GM23338 (cell line): ENCODE data around the gene FAAP100. TPM values are rescaled to one million over a fixed set of nuclear protein-coding genes. Genes with fewer than 3 reads are reported as not detected.

ENCODE experiments used
- ATAC-seq: fragments of 200-7000 bp; cut with Tn5 transposase; 3 replicates; pipeline ENCODE4 v1.9.1; 2020
- DNase-seq: peaks from one replicate; pipeline ENCODE4 v3.0.0-alpha.2; 2015; ENCODE audit warnings: low spot score
- H2AFZ ChIP-seq: fragments of 200-600 bp; sonication (generic); 2 replicates; pipeline ENCODE4 v1.8.0; 2016; ENCODE audit warnings: antibody characterized with exemption, mild to moderate bottlenecking, moderate library complexity
- H3F3A ChIP-seq: fragments of 200-600 bp; sonication (generic); replicated peaks from 2 replicates; pipeline ENCODE4 v1.8.0; 2017; ENCODE audit warnings: antibody characterized with exemption, mixed run types, low read depth
- H3K27ac ChIP-seq: fragments of 200-600 bp; sonication (generic); 2 replicates; pipeline ENCODE4 v1.6.1; 2016; ENCODE audit warnings: low read depth
- H3K27me3 ChIP-seq: fragments of 200-600 bp; sonication (generic); 2 replicates; pipeline ENCODE4 v1.8.0; 2016; ENCODE audit warnings: mild to moderate bottlenecking, mixed run types, moderate library complexity; ENCODE audit not compliant: insufficient read depth
- H3K36me3 ChIP-seq: fragments of 200-600 bp; sonication (generic); 2 replicates; pipeline ENCODE4 v1.8.0; 2016; ENCODE audit warnings: mild to moderate bottlenecking; ENCODE audit not compliant: insufficient read depth
- H3K4me1 ChIP-seq: fragments of 200-600 bp; sonication (generic); 2 replicates; pipeline ENCODE4 v1.8.0; 2016; ENCODE audit warnings: mild to moderate bottlenecking, moderate library complexity; ENCODE audit not compliant: insufficient read depth
- H3K4me2 ChIP-seq: fragments of 200-600 bp; sonication (generic); 2 replicates; pipeline ENCODE4 v1.7.1; 2017; ENCODE audit warnings: mixed run types
- H3K4me3 ChIP-seq: fragments of 200-600 bp; sonication (generic); 2 replicates; pipeline ENCODE4 v1.6.1; 2016; ENCODE audit warnings: mixed run types
- H3K79me2 ChIP-seq: fragments of 200-600 bp; sonication (generic); replicated peaks from 2 replicates; pipeline ENCODE4 v1.8.0; 2017; ENCODE audit warnings: mild to moderate bottlenecking; ENCODE audit not compliant: insufficient read depth
- H3K9me2 ChIP-seq: fragments of 200-600 bp; sonication (generic); 2 replicates; pipeline ENCODE4 v1.8.0; 2017; ENCODE audit not compliant: insufficient read depth
- H4K20me1 ChIP-seq: fragments of 200-600 bp; sonication (generic); replicated peaks from 2 replicates; pipeline ENCODE4 v1.8.0; 2017; ENCODE audit warnings: mild to moderate bottlenecking; ENCODE audit not compliant: insufficient read depth
- H3K27ac Mint-ChIP-seq: 2 replicates; pipeline ENCODE4 v1.8.0; 2020; ENCODE audit warnings: inconsistent platforms, mild to moderate bottlenecking, moderate library complexity, mixed read lengths
- H3K27me3 Mint-ChIP-seq: 3 replicates; pipeline ENCODE4 v1.8.0; 2022; ENCODE audit warnings: low read depth, mild to moderate bottlenecking, moderate library complexity, mixed read lengths, inconsistent platforms; ENCODE audit not compliant: insufficient read depth, poor library complexity
- H3K36me3 Mint-ChIP-seq: 3 replicates; pipeline ENCODE4 v1.8.0; 2021; ENCODE audit warnings: low read depth, mild to moderate bottlenecking, inconsistent platforms, moderate library complexity, mixed read lengths
- H3K4me1 Mint-ChIP-seq: 3 replicates; pipeline ENCODE4 v1.8.0; 2020; ENCODE audit warnings: mild to moderate bottlenecking, inconsistent platforms, mixed read lengths
- H3K4me3 Mint-ChIP-seq: 3 replicates; pipeline ENCODE4 v1.8.0; 2021; ENCODE audit warnings: moderate library complexity, mild to moderate bottlenecking, inconsistent platforms, mixed read lengths
- H3K9me3 Mint-ChIP-seq: 3 replicates; pipeline ENCODE4 v1.8.0; 2020; ENCODE audit warnings: moderate library complexity, mild to moderate bottlenecking, inconsistent platforms, mixed read lengths
- CREB1 ChIP-seq: fragments of 250-450 bp; sonication (Bioruptor Pico); IDR thresholded peaks from 2 replicates; pipeline ENCODE4 v1.5.0; 2020; ENCODE audit warnings: low read depth, mild to moderate bottlenecking, moderate library complexity
- EZH2 ChIP-seq: fragments of 200-600 bp; sonication (generic); IDR thresholded peaks from one replicate; pipeline ENCODE4 v1.8.0; 2017; ENCODE audit warnings: antibody characterized with exemption, mild to moderate bottlenecking, low read depth; ENCODE audit not compliant: unreplicated experiment
- JUNB ChIP-seq: IDR thresholded peaks from one replicate; pipeline ENCODE4 v1.6.1; 2016; ENCODE audit warnings: antibody characterized with exemption; ENCODE audit not compliant: unreplicated experiment
- NANOG ChIP-seq: IDR thresholded peaks from 2 replicates; pipeline ENCODE4 v1.6.1; 2016; ENCODE audit warnings: antibody characterized with exemption, borderline replicate concordance
- STAT1 ChIP-seq: IDR thresholded peaks from one replicate; pipeline ENCODE4 v1.6.1; 2016; ENCODE audit warnings: antibody characterized with exemption; ENCODE audit not compliant: unreplicated experiment
- polyA plus RNA-seq: library from polyadenylated mRNA; unstranded; fragments of >200 nt; fragmentation: Nextera tagmentation; extraction: Ambion mirVana; gene quantifications from 2 replicates; pipeline ENCODE4 v1.2.1, GENCODE V29; 2016
- total RNA-seq: library from RNA; depleted of rRNA; stranded (reverse); fragments of >200 nt; shearing (Covaris generic); gene quantifications from 2 replicates; pipeline ENCODE4 v1.2.3, GENCODE V29; 2014
- TF ChIP-seq, protein P1 (sequence below): fragments of 250-450 bp; sonication (Bioruptor Pico); IDR thresholded peaks from 2 replicates; pipeline ENCODE4 v1.5.0; 2020; ENCODE audit warnings: mild to moderate bottlenecking, moderate library complexity

FAAP100 gene
- total and polyA plus RNA-seq, 2 experiments from 2014 or later, result 16.0 to 50.5 TPM

DNA sequence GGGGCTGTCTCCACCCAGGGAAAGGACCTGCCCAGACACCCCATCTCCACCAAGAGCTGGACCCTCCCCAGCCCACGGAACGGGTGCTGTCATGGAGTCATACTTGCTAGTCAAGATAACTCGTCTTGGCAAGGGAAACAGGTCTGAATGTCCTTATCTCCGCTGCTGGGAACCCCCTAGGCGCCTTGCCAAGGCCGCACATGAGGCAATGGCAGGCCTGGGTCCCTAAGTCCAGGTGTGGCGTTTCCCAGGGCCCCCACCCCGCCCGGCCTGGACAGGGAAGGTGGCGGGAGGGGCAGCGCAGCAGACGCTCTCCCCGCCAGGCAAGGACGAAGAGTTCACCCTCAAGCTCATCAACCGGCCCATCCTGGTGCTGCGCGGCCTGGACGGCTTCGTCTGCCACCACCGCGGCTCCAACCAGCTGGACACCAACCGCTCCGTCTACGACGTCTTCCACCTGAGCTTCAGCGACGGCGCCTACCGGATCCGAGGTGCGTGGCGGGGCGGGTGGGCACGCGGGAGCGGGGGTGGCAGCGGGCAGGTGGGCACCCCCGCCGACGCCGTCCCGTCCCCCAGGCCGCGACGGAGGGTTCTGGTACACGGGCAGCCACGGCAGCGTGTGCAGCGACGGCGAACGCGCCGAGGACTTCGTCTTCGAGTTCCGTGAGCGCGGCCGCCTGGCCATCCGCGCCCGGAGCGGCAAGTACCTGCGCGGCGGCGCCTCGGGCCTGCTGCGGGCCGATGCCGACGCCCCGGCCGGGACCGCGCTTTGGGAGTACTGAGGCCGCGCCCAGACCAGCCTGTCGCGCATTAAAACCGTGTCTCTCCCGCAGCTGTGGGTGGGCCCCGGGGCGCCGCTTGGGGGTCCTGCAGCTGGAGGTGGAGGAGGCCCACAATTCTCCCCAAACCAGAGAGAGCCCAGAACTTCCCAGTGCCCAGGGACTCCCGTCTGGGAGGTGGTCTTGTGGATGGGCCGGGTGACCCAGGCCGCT, 15.6 kb downstream of the FAAP100 start (continued):
- TF ChIP-seq, protein P1, sequence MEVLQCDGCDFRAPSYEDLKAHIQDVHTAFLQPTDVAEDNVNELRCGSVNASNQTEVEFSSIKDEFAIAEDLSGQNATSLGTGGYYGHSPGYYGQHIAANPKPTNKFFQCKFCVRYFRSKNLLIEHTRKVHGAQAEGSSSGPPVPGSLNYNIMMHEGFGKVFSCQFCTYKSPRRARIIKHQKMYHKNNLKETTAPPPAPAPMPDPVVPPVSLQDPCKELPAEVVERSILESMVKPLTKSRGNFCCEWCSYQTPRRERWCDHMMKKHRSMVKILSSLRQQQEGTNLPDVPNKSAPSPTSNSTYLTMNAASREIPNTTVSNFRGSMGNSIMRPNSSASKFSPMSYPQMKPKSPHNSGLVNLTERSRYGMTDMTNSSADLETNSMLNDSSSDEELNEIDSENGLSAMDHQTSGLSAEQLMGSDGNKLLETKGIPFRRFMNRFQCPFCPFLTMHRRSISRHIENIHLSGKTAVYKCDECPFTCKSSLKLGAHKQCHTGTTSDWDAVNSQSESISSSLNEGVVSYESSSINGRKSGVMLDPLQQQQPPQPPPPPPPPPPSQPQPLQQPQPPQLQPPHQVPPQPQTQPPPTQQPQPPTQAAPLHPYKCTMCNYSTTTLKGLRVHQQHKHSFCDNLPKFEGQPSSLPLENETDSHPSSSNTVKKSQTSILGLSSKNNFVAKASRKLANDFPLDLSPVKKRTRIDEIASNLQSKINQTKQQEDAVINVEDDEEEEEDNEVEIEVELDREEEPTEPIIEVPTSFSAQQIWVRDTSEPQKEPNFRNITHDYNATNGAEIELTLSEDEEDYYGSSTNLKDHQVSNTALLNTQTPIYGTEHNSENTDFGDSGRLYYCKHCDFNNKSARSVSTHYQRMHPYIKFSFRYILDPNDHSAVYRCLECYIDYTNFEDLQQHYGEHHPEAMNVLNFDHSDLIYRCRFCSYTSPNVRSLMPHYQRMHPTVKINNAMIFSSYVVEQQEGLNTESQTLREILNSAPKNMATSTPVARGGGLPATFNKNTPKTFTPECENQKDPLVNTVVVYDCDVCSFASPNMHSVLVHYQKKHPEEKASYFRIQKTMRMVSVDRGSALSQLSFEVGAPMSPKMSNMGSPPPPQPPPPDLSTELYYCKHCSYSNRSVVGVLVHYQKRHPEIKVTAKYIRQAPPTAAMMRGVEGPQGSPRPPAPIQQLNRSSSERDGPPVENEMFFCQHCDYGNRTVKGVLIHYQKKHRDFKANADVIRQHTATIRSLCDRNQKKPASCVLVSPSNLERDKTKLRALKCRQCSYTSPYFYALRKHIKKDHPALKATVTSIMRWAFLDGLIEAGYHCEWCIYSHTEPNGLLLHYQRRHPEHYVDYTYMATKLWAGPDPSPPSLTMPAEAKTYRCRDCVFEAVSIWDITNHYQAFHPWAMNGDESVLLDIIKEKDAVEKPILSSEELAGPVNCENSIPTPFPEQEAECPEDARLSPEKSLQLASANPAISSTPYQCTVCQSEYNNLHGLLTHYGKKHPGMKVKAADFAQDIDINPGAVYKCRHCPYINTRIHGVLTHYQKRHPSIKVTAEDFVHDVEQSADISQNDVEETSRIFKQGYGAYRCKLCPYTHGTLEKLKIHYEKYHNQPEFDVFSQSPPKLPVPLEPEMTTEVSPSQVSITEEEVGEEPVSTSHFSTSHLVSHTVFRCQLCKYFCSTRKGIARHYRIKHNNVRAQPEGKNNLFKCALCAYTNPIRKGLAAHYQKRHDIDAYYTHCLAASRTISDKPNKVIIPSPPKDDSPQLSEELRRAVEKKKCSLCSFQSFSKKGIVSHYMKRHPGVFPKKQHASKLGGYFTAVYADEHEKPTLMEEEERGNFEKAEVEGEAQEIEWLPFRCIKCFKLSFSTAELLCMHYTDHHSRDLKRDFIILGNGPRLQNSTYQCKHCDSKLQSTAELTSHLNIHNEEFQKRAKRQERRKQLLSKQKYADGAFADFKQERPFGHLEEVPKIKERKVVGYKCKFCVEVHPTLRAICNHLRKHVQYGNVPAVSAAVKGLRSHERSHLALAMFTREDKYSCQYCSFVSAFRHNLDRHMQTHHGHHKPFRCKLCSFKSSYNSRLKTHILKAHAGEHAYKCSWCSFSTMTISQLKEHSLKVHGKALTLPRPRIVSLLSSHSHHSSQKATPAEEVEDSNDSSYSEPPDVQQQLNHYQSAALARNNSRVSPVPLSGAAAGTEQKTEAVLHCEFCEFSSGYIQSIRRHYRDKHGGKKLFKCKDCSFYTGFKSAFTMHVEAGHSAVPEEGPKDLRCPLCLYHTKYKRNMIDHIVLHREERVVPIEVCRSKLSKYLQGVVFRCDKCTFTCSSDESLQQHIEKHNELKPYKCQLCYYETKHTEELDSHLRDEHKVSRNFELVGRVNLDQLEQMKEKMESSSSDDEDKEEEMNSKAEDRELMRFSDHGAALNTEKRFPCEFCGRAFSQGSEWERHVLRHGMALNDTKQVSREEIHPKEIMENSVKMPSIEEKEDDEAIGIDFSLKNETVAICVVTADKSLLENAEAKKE (CRISPR knock-in tag), result no peak
- no peak for TF ChIP-seq STAT1
- no peak for TF ChIP-seq NANOG
- TF ChIP-seq CREB1, result no peak

- DNase-seq (no peak), ATAC-seq (no peak)
- Mint-ChIP-seq H3K36me3 (no peaks in the 10 kb centered on the region), H3K9me3 (no peaks in the 10 kb centered on the region; the same call in 2 of the 3 replicates), H3K4me3 (peak overlapping the region; percentile 50; the same call in 1 of the 3 replicates), H3K4me1 (peaks cover 7% of the 10 kb centered on the region), H3K27ac (no peak overlapping the region), H3K27me3 (peaks cover 25% of the 10 kb centered on the region)
- H3F3A ChIP-seq, result no peaks in the 10 kb centered on the region
- H3K9me2 ChIP-seq, result 0 out of 2 replicates have a peak, but pooled peaks cover 4% of the 10 kb centered on the region
- H3K4me1 ChIP-seq, result no peaks in the 10 kb centered on the region
- H3K4me2 ChIP-seq, result peak overlapping the region; percentile 76; the same call in 1 of the 2 replicates
- no peak overlapping the region; the same call in 1 of the 2 replicates for H3K4me3 ChIP-seq
- peaks cover 22% of the 10 kb centered on the region for H3K27me3 ChIP-seq
- H2AFZ ChIP-seq, result no peak overlapping the region
- no peaks in the 10 kb centered on the region for H3K36me3 ChIP-seq
- no peaks in the 10 kb centered on the region for H3K79me2 ChIP-seq
- no peaks in the 10 kb centered on the region for H4K20me1 ChIP-seq
- no peak overlapping the region for H3K27ac ChIP-seq
- no peak for TF ChIP-seq STAT1
- no peak for TF ChIP-seq EZH2
- TF ChIP-seq JUNB, result no peak
- TF ChIP-seq, protein P1 (CRISPR knock-in tag), result no peak
These were observed 16.5 kb downstream of the FAAP100 start for GRCh38 chr17:81535480-81536298.
